Adrenal gland (tissue), 12 donors: Measurements from ENCODE around the gene SH2D6. TPM values are rescaled to one million over a fixed set of nuclear protein-coding genes. Genes with fewer than 3 reads are reported as not detected.
"Not testable (repeated sequence)": the region's sequence is repeated elsewhere in the genome, so short reads cannot be mapped to it uniquely, and the experiment has no call there.

Source experiments
- DNase-seq, 7 donors: peaks; one replicate each; pipeline ENCODE4 v3.0.0-alpha.2; 2019 to 2020
- H3K27ac ChIP-seq, 5 donors: fragments of 200-600 bp; sonication (generic) in 4 of 5; 1 replicate in 3 of 5; 2 replicates in 2 of 5; pipeline versions ENCODE4 v1.5.1 to v1.8.0; 2016 to 2020; ENCODE audit warnings: mild to moderate bottlenecking in 1 of 5
- H3K27me3 ChIP-seq: fragments of 200-600 bp; 2 replicates; pipeline ENCODE4 v1.8.0; 2021
- H3K36me3 ChIP-seq, 2 donors: fragments of 200-600 bp; replicated peaks in 1 of 2; 1 replicate in 1 of 2; 2 replicates in 1 of 2; pipeline versions ENCODE4 v1.5.1 to v1.8.0; 2018 to 2022
- H3K4me1 ChIP-seq, 2 donors: fragments of 200-600 bp; replicated peaks in 1 of 2; 1 replicate in 1 of 2; 2 replicates in 1 of 2; pipeline versions ENCODE4 v1.5.1 to v1.8.0; 2018 to 2021
- H3K4me3 ChIP-seq, 4 donors: fragments of 200-600 bp; sonication (generic) in 3 of 4; one replicate each; pipeline ENCODE4 v1.5.1; 2016 to 2018
- H3K9me3 ChIP-seq, 3 donors: fragments of 200-600 bp; sonication (generic) in 1 of 3; replicated peaks in 1 of 3; 1 replicate in 2 of 3; 2 replicates in 1 of 3; pipeline versions ENCODE4 v1.5.1 to v1.8.0; 2016 to 2021
- POLR2A ChIP-seq, 2 donors: fragments of 450-650 bp; IDR thresholded peaks; one replicate each; pipeline ENCODE4 v1.6.1; 2017; ENCODE audit warnings: antibody characterized with exemption in 2 of 2, mild to moderate bottlenecking in 2 of 2, moderate library complexity in 1 of 2
- WGBS, 4 donors: extraction: QIAGEN DNeasy Blood & Tissue Kit in 2 of 4; methylation state at CpG; one replicate each; pipeline versions ENCODE4 v1.1.5 to v1.1.7; 2013 to 2017; 5-methylcytosine and 5-hydroxymethylcytosine counted together
- intact Hi-C, 2 donors: fragments of 100-400 bp; cut with DNase I; formaldehyde crosslinking; loops; one replicate each; pipeline versions ENCODE4 v1.14.1 to v1.15.0; 2022 to 2023
- polyA plus RNA-seq, 3 donors: library from polyadenylated mRNA; stranded (reverse); fragments of 200-250 nt in 2 of 3; fragments of 350-450 nt in 1 of 3; fragmentation: Illumina TruSeq in 1 of 3; extraction: RNeasy Lipid Tissue Mini Kit (QIAGEN cat#74804) in 1 of 3; gene quantifications; one replicate each; pipeline ENCODE4 v1.2.3, GENCODE V29; 2013 to 2014
- total RNA-seq, 9 donors: library from RNA; depleted of rRNA in 4 of 9; stranded (reverse); fragments of >200 nt in 4 of 9; fragments of 120-200 nt in 1 of 9; fragmentation: NEBNext Ultra II Directional in 1 of 9; extraction: Animal tissue kit (Norgen Biotek cat#: 25700) in 1 of 9; gene quantifications; one replicate each; pipeline versions ENCODE4 v1.1.0 to v1.2.4, GENCODE V29; 2013 to 2023
- TF ChIP-seq, protein P1 (sequence below), 6 experiments: fragments of 450-650 bp in 4 of 6; fragments of 200-600 bp in 2 of 6; sonication (generic) in 1 of 6; IDR thresholded peaks; 1 replicate in 5 of 6; 2 replicates in 1 of 6; pipeline versions ENCODE4 v1.5.1 to v1.8.0; 2016 to 2021; ENCODE audit warnings: antibody characterized with exemption in 6 of 6, mild to moderate bottlenecking in 2 of 6, moderate library complexity in 1 of 6
- donor health status: healthy with polysubstance abuse.
- donor health status: Bipolar disorder and iron deficiency.
- donor health status: DM: yes; HTN: yes; CAD: no.
- donor health status: DM: no; HTN: no; CAD: no.
- donor health status: DM: no; HTN: no; CAD: no.
- donor health status: DM: yes; HTN: yes; CAD: no.

SH2D6 gene
- total and polyA plus RNA-seq, 12 donors: 0.53 to 4.2 (median 0.74) TPM; not detected in 5

DNA sequence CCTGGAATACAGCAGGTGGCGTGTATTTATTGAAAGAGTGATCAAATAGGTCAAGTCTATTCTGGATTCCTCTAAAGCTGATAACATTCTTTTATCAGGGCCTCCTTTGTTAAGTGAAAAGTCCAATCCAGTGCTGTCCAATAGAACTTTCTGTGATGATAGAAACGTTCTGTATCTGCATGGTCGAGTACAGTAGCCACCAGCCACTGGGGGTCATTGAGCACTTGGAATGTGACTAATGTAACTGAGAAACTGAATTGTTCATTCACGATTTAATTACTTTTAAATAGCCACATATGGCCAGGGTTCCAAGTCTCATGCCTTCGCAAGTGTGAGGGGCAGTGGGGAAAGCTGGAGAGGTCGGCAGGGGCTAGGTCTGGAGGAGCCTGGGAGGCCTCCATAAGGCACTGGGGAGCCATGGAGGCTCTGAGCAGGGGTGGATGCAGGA is 20.5 kb downstream of the SH2D6 start:
- intact Hi-C loops: loop anchor here (5.0 kb wide), 1 partner anchor 98 kb away; the partner anchor contains the start of gene MAT2A (in 2 of the 2)
- no peaks in the 10 kb centered on the region for H3K9me3 ChIP-seq
- DNase-seq: no peak
- H3K4me3 ChIP-seq: no peak overlapping the region
- TF ChIP-seq, protein P1, sequence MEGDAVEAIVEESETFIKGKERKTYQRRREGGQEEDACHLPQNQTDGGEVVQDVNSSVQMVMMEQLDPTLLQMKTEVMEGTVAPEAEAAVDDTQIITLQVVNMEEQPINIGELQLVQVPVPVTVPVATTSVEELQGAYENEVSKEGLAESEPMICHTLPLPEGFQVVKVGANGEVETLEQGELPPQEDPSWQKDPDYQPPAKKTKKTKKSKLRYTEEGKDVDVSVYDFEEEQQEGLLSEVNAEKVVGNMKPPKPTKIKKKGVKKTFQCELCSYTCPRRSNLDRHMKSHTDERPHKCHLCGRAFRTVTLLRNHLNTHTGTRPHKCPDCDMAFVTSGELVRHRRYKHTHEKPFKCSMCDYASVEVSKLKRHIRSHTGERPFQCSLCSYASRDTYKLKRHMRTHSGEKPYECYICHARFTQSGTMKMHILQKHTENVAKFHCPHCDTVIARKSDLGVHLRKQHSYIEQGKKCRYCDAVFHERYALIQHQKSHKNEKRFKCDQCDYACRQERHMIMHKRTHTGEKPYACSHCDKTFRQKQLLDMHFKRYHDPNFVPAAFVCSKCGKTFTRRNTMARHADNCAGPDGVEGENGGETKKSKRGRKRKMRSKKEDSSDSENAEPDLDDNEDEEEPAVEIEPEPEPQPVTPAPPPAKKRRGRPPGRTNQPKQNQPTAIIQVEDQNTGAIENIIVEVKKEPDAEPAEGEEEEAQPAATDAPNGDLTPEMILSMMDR (IDR thresholded peaks at IDR 0.05): peak in 1 of 6 experiments; percentile 2
- no peak for TF ChIP-seq POLR2A (IDR thresholded peaks at IDR 0.05)
- H3K36me3 ChIP-seq: no peaks in the 10 kb centered on the region
- WGBS, 4 donors: 78 to 86% (median 81%) methylated on average over 6 of the region's 6 CpGs
- H3K27me3 ChIP-seq: no peaks in the 10 kb centered on the region
- peaks cover 29 to 34% of the 10 kb centered on the region in 2 donors for H3K4me1 ChIP-seq
- H3K27ac ChIP-seq: peak overlapping the region; percentile 80 to 100 (median 88)

DNA sequence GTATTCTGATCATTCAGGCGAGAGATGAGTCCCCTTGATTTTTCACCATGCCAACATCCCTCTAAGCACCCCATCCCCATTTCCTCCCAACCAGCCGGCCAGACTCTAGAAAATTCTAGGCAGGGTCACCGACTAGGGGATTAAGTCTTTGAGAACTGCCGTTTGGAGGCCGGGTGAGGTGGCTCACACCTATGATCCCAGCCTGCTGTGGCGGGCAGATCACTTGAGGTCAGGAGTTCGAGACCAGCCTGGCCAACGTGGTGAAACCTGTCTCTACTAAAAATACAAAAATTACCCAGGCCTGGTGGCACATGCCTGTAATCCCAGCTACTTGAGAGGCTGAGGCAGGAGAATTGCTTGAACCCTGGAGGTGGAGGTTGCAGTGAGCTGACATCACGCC is 21.1 kb downstream of the SH2D6 start:
- not testable (repeated sequence) for H3K27me3 ChIP-seq, DNase-seq, H3K36me3 ChIP-seq, H3K9me3 ChIP-seq, H3K4me3 ChIP-seq
- WGBS, 4 donors: 93 to 94% (median 94%) methylated on average over 6 to 9 of the region's 9 CpGs
- H3K4me1 ChIP-seq: peaks cover 24 to 30% of the 10 kb centered on the region in 2 donors
- H3K27ac ChIP-seq: peak overlapping the region in 2 of 5 donors; percentile 98 to 100
- intact Hi-C loops: loop anchor here (5.0 kb wide), 1 partner anchor 98 kb away; the partner anchor contains the start of gene MAT2A (in 2 of the 2)

DNA sequence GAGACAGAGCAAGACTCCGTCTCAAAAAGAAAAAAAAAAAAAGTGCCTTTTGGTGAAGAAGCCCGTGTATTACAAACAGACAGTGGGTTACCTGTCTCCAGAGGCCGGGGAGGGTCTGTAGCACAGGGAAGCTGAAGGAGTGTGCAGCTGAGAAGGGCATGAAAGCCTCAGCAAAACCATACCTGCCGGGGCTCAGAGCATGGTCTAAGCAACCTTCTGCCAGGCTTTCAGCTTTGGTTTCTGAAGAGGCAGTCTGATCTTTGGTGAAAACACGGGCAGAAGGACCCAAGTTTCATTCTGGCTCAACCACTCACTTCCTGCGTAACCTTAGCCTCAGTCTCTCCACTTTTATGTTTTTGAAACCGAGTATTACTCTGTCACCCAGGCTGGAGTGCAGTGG is 21.5 kb downstream of the SH2D6 start:
- TF ChIP-seq, protein P1 (IDR thresholded peaks at IDR 0.05): no peak
- WGBS, 4 donors: 88 to 91% (median 89%) methylated on average over 7 of the region's 7 CpGs

DNA sequence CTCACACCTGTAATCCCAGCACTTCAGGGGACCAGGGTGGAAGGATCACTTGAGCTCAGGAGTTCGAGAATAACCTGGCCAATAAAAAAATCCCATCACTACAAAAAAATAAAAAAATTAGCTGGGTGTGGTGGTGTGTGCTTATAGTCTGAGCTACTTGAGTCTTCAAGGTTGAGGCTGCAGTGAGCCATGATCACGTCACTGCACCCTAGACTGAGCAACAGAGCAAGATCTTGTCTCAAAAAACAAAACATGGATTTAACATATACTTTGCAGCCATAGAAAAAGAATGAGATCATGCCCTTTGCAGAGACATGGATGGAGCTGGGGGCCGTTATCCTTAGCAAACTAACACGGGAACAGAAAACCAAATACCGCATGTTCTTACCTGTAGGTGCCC is 22.2 kb downstream of the SH2D6 start:
- Histone ChIP-seq H3K4me1 (peaks cover 34 to 42% of the 10 kb centered on the region in 2 donors), H3K9me3 (no peaks in the 10 kb centered on the region), H3K27ac (no peak overlapping the region), H3K36me3 (no peaks in the 10 kb centered on the region), H3K4me3 (no peak overlapping the region), H3K27me3 (no peaks in the 10 kb centered on the region)
- no peak for DNase-seq
- 81 to 86% (median 83%) methylated on average over 5 of the region's 5 CpGs for WGBS, 4 donors
- TF ChIP-seq, protein P1 (IDR thresholded peaks at IDR 0.05): no peak
- no peak for TF ChIP-seq POLR2A (IDR thresholded peaks at IDR 0.05)
- intact Hi-C loops: no loop called here

More for the DNA sequence above, 21.5 kb downstream of the SH2D6 start:
- H3K4me3 ChIP-seq: no peak overlapping the region
- no peaks in the 10 kb centered on the region for H3K9me3 ChIP-seq
- no peaks in the 10 kb centered on the region for H3K27me3 ChIP-seq
- intact Hi-C loops: loop anchor here (5.0 kb wide), 1 partner anchor 97 kb away; the partner anchor contains the start of gene MAT2A (in 2 of the 2)
- DNase-seq: no peak
- H3K36me3 ChIP-seq: no peaks in the 10 kb centered on the region
- H3K27ac ChIP-seq: peak overlapping the region in 1 of 5 donors; percentile 98
- peaks cover 26 to 34% of the 10 kb centered on the region in 2 donors for H3K4me1 ChIP-seq

DNA sequence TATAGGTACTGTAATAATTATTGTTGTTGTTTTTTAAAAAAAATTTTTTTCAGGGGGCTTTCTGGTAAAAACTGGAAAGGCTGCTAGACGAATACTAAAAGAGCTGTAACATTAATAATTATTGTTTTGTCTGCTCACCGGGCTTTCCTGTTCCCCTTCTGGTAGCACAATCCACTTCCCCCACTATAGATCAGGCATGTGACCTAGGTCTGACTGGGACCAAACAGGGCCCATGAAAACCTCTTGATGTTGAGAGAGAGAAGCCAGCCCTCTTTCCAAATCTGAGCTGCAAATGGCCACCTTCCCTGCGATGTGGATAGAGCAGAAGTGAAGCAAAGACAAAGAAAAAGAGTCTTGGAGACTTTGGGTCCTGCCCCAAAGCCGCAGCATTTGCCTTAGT is 23.4 kb downstream of the SH2D6 start:
- Histone ChIP-seq H3K36me3 (no peaks in the 10 kb centered on the region), H3K9me3 (no peaks in the 10 kb centered on the region), H3K27ac (no peak overlapping the region), H3K4me3 (no peak overlapping the region), H3K27me3 (no peaks in the 10 kb centered on the region), H3K4me1 (peaks cover 39 to 45% of the 10 kb centered on the region in 2 donors)
- intact Hi-C loops: no loop called here
- WGBS, 4 donors: 62 to 81% (median 80%) methylated on average over 4 of the region's 4 CpGs
- no peak for DNase-seq
- TF ChIP-seq, protein P1 (IDR thresholded peaks at IDR 0.05): no peak
- no peak for TF ChIP-seq POLR2A (IDR thresholded peaks at IDR 0.05)
